HepG2 (cell line): ENCODE results near the gene NFYC. TPM values are rescaled to one million over a fixed set of nuclear protein-coding genes. Genes with fewer than 3 reads are reported as not detected.
A peak's percentile ranks its signal among the peaks of the same experiment; 100 is the strongest.

Source experiments
- AFF4 ChIP-seq: sonication (generic); formaldehyde crosslinking; IDR thresholded peaks from 2 replicates; pipeline ENCODE4 v1.4.0; 2020; ENCODE audit warnings: missing genetic modification reagents
- AHR ChIP-seq: IDR thresholded peaks from 2 replicates; pipeline ENCODE4 v1.6.1; 2018; ENCODE audit warnings: missing genetic modification reagents, missing compliant biosample characterization
- ELF3 ChIP-seq: IDR thresholded peaks from 2 replicates; pipeline ENCODE4 v1.6.1; 2016; ENCODE audit warnings: missing genetic modification reagents, missing compliant biosample characterization
- FOSL1 ChIP-seq: sonication (generic); formaldehyde crosslinking; IDR thresholded peaks from 2 replicates; pipeline ENCODE4 v1.9.0; 2021; ENCODE audit warnings: missing genetic modification reagents, borderline replicate concordance
- FOXJ3 ChIP-seq: sonication (generic); formaldehyde crosslinking; IDR thresholded peaks from 2 replicates; pipeline ENCODE4 v1.4.0; 2020; ENCODE audit warnings: missing genetic modification reagents, mild to moderate bottlenecking, borderline replicate concordance
- FOXM1 ChIP-seq: sonication (generic); formaldehyde crosslinking; IDR thresholded peaks from 2 replicates; pipeline ENCODE4 v1.5.0; 2020; ENCODE audit warnings: missing genetic modification reagents
- GABPA ChIP-seq, 2 experiments: IDR thresholded peaks; 2 replicates each; pipeline ENCODE4 v1.6.1; 2011 to 2016; ENCODE audit warnings: low read depth in 2 of 2, low read length in 1 of 2, missing biosample characterization in 1 of 2, missing genetic modification characterization in 1 of 2
- GZF1 ChIP-seq: sonication (generic); formaldehyde crosslinking; IDR thresholded peaks from 2 replicates; pipeline ENCODE4 v1.5.1; 2020; ENCODE audit warnings: mild to moderate bottlenecking, missing genetic modification reagents
- PRDM15 ChIP-seq: sonication (generic); formaldehyde crosslinking; IDR thresholded peaks from 2 replicates; pipeline ENCODE4 v1.4.0; 2020; ENCODE audit warnings: missing genetic modification reagents
- SNRNP70 ChIP-seq: fragments of 200-400 bp; formaldehyde crosslinking; IDR thresholded peaks from 2 replicates; pipeline ENCODE4 v1.6.1; 2017; ENCODE audit warnings: mild to moderate bottlenecking, low read depth, low read length, moderate library complexity
- ZFP41 ChIP-seq: sonication (generic); formaldehyde crosslinking; IDR thresholded peaks from 2 replicates; pipeline ENCODE4 v1.4.0; 2020; ENCODE audit warnings: mild to moderate bottlenecking, missing genetic modification reagents, borderline replicate concordance
- ZFY ChIP-seq: sonication (generic); formaldehyde crosslinking; IDR thresholded peaks from 2 replicates; pipeline ENCODE4 v1.4.0; 2020; ENCODE audit warnings: missing genetic modification reagents
- ZMYM3 ChIP-seq: sonication (generic); formaldehyde crosslinking; IDR thresholded peaks from 2 replicates; pipeline ENCODE4 v1.5.1; 2020; ENCODE audit warnings: mild to moderate bottlenecking, missing genetic modification reagents
- ZNF3 ChIP-seq: IDR thresholded peaks from 2 replicates; pipeline ENCODE4 v1.7.0; 2017; ENCODE audit warnings: inconsistent platforms
- ZNF713 ChIP-seq: sonication (generic); formaldehyde crosslinking; IDR thresholded peaks from 2 replicates; pipeline ENCODE4 v1.4.0; 2020; ENCODE audit warnings: mild to moderate bottlenecking, missing genetic modification reagents
- polyA plus RNA-seq, 8 experiments: library from polyadenylated mRNA; depleted of rRNA in 3 of 8; stranded (reverse) in 7 of 8; unstranded in 1 of 8; fragments of >200 nt; fragmentation: Illumina TruSeq in 4 of 8; extraction: Trizol in 4 of 8; gene quantifications; 2 replicates each; pipeline versions ENCODE4 v1.2.1 to v1.2.3, GENCODE V29; 2011 to 2016; ENCODE audit warnings: low read depth in 4 of 8, missing spikeins in 1 of 8, mixed read lengths in 1 of 8; ENCODE audit not compliant: insufficient read depth in 1 of 8
- total RNA-seq, 5 experiments: library from RNA; depleted of rRNA; stranded (reverse); fragments of >200 nt; fragmentation: Illumina TruSeq; extraction: Trizol; gene quantifications; 2 replicates each; pipeline ENCODE4 v1.2.3, GENCODE V29; 2016; ENCODE audit warnings: low read depth in 1 of 5

The NFYC gene
- total and polyA plus RNA-seq, 2 of the 13 experiments (the other 11 are each of a cell fraction or from before 2014, with no cell fraction given): 33.9 to 73.7 TPM

DNA sequence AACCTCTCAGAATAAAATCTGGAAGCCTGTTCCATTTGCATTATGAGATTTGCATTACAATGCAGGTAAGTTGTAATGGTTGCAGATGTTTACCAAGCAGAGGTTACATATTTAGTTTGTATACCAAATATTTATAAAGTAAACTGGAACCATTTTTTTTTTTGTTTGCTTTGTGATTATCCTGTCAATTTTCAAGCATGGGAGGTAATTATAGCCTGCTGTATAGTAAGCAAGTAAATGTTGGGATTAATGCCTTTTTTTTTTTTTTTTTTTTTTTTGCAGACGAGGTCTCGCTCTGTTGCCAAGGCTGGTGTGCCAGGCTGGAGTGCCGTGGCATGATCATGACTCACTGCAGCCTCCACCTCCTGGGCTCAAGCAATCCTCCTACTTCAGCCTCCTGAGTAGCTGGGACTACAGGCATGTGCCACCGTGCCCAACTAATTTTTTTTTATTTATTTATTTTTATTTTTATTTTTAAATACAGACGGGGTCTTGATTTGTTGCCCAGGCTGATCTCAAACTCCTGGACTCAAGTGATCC is 21.0 kb downstream of the NFYC start (continued):
- no peak for TF ChIP-seq GZF1 (CRISPR knock-in tag)
- TF ChIP-seq PRDM15 (CRISPR knock-in tag): no peak
- TF ChIP-seq ELF3 (CRISPR knock-in tag): no peak
- TF ChIP-seq FOSL1 (CRISPR knock-in tag): no peak
- no peak for TF ChIP-seq FOXM1 (CRISPR knock-in tag)
- no peak for TF ChIP-seq ZNF713 (CRISPR knock-in tag)
- TF ChIP-seq SNRNP70: no peak
- TF ChIP-seq FOXJ3 (CRISPR knock-in tag): peak; percentile 30; the same call in 1 of the 2 replicates
- TF ChIP-seq AHR (CRISPR knock-in tag): no peak
- no peak for TF ChIP-seq GABPA (IDR thresholded peaks at IDR 0.05; ENCODE audit: low read depth, low read length)
- peak; percentile 30; the same call in 1 of the 2 replicates for TF ChIP-seq GABPA (CRISPR knock-in tag; IDR thresholded peaks at IDR 0.05; ENCODE audit: low read depth)
- no peak for TF ChIP-seq ZNF3 (CRISPR knock-in tag)
- TF ChIP-seq AFF4 (CRISPR knock-in tag): no peak
- no peak for TF ChIP-seq ZFP41 (CRISPR knock-in tag)
- TF ChIP-seq ZMYM3 (CRISPR knock-in tag): no peak
- no peak for TF ChIP-seq ZFY (CRISPR knock-in tag)
